BJ (cell line): ENCODE results near the gene ATF6. TPM values are rescaled to one million over a fixed set of nuclear protein-coding genes. Genes with fewer than 3 reads are reported as not detected.

ENCODE experiments used
- CTCF ChIA-PET: fragments of 350-600 bp; formaldehyde crosslinking; extraction: SDS; loops from one replicate; lab custom pipeline; 2021; ENCODE audit warnings: antibody characterized with exemption, inconsistent platforms; lab: Yijun Ruan, JAX
- POLR2A ChIA-PET: fragments of 300-600 bp; sonication (Branson Sonifier 250); formaldehyde crosslinking; extraction: SDS; loops from one replicate; lab custom pipeline; 2021; ENCODE audit warnings: antibody characterized with exemption; lab: Charles Lee
- DNase-seq: peaks from one replicate; pipeline ENCODE4 v3.0.0-alpha.2; 2011; ENCODE audit warnings: low read depth
- H3K27me3 ChIP-seq: 2 replicates; pipeline ENCODE4 v1.6.0; 2011; ENCODE audit warnings: low read length; ENCODE audit not compliant: control insufficient read depth, insufficient read depth
- H3K36me3 ChIP-seq: 2 replicates; pipeline ENCODE4 v1.5.1; 2011; ENCODE audit warnings: low read length; ENCODE audit not compliant: control insufficient read depth, insufficient read depth
- H3K4me3 ChIP-seq: 2 replicates; pipeline ENCODE4 v1.5.1; 2011; ENCODE audit warnings: low read depth, mild to moderate bottlenecking, control low read depth, low read length
- CTCF ChIP-seq: IDR thresholded peaks from 2 replicates; pipeline ENCODE4 v1.5.1; 2011; ENCODE audit warnings: low read depth, mild to moderate bottlenecking, control low read depth, inconsistent platforms, low read length, moderate library complexity; ENCODE audit not compliant: insufficient read depth
- polyA plus RNA-seq: library from polyadenylated mRNA; depleted of rRNA; stranded (reverse); fragments of >200 nt; gene quantifications from 2 replicates; pipeline ENCODE4 v1.2.3, GENCODE V29; 2011

Gene ATF6
- polyA plus RNA-seq, 1 experiment, result 22.2 TPM

DNA sequence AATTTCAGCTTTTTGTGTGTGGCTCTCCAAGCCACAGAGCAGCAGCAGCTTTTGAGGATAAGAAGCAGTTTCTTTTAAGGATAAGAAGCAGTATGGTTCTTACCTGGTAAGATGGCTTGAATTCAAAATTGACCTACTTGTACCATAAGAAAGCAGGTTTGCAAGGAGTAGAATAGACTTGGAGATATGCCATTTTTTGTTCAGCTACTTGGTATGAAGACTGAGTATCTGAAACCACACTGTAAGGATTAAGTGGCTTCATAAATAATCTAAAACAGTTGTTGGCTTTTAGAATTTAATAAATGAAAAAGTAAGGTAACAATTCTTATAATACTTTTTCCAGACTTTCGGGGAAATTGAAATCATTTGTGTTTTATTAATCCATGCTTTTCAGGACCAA, 74.2 kb downstream of the ATF6 start:
- DNase-seq, result no peak
- CTCF ChIA-PET, result interaction anchor here (1.1 kb wide), 1 partner anchor 23 kb away, joined by 3 read pairs; no protein-coding TSS in a partner anchor
- Histone ChIP-seq H3K4me3 (no peak overlapping the region), H3K36me3 (no peaks in the 10 kb centered on the region), H3K27me3 (no peaks in the 10 kb centered on the region)
- POLR2A ChIA-PET, result no interaction called here
- no peak for TF ChIP-seq CTCF

DNA sequence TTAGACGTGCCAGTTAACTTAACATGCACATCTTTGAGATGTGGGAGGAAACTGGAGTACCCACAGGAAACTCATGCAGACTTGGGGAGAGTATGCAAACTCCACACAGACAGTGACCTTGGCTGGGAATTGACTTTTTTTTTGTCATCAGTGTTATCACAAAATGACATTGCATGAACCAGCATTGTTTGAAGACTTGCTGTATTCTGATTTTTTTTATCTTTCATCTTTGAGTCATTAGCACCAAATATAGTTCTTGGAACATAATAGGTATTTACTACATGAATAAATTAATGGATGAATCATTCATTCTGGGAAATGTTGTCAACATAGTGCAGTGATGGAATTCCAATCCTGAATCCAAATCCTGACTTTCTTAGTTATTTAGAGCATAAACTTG, 77.0 kb downstream of the ATF6 start:
- ChIA-PET CTCF (interaction anchor here (1.1 to 1.6 kb wide), 2 partner anchors 181 to 194 kb away, joined by 3 to 5 read pairs; no protein-coding TSS in a partner anchor), POLR2A (no interaction called here)
- no peaks in the 10 kb centered on the region for H3K36me3 ChIP-seq
- no peaks in the 10 kb centered on the region for H3K27me3 ChIP-seq
- TF ChIP-seq CTCF, result no peak
- no peak for DNase-seq
- no peak overlapping the region for H3K4me3 ChIP-seq

GRCh38 chr1:161844696-161845095, 78.6 kb downstream of the ATF6 start:
- H3K36me3 ChIP-seq, result no peaks in the 10 kb centered on the region
- no peak for TF ChIP-seq CTCF
- no peaks in the 10 kb centered on the region for H3K27me3 ChIP-seq
- ChIA-PET POLR2A (no interaction called here), CTCF (interaction anchor here (1.3 kb wide), 1 partner anchor 192 kb away, joined by 3 read pairs; no protein-coding TSS in a partner anchor)
- no peak for DNase-seq
- no peak overlapping the region for H3K4me3 ChIP-seq

DNA sequence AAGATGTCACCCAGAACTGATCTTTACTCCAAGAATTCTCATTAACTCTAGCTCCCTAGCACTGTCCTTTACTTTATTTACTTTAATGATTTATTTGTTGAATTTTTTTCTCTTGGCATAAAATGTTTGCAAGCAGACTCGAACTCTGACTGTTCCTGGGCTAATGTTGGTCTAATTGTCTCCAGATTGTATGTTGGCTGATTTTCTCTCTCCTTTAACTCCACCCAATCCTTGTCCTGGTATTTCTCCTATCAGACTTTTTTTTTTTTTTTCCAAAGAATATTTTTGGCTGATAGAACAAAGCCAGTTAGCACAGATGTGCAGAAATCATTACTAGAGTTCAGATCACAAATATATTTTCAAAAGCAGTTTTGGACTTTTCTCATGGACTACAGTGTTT, 82.6 kb downstream of the ATF6 start:
- DNase-seq, result no peak
- Histone ChIP-seq H3K36me3 (no peaks in the 10 kb centered on the region; the same call in 1 of the 2 replicates), H3K4me3 (no peak overlapping the region), H3K27me3 (no peaks in the 10 kb centered on the region)
- no peak for TF ChIP-seq CTCF
- CTCF ChIA-PET, result interaction anchor here (0.6 to 1.4 kb wide), 2 partner anchors 15 to 546 kb away, joined by 3 to 4 read pairs; no protein-coding TSS in a partner anchor
- POLR2A ChIA-PET, result no interaction called here

GRCh38 chr1:161849518-161849917, 83.4 kb downstream of the ATF6 start:
- H3K27me3 ChIP-seq, result no peaks in the 10 kb centered on the region
- POLR2A ChIA-PET, result no interaction called here
- TF ChIP-seq CTCF, result no peak
- CTCF ChIA-PET, result no interaction called here
- DNase-seq, result no peak
- no peaks in the 10 kb centered on the region; the same call in 1 of the 2 replicates for H3K36me3 ChIP-seq
- H3K4me3 ChIP-seq, result no peak overlapping the region
